HG03442 (cell line): ENCODE results near the gene TMEM120B.
A peak's percentile ranks its signal among the peaks of the same experiment; 100 is the strongest.
"Not testable (repeated sequence)": the region's sequence is repeated elsewhere in the genome, so short reads cannot be mapped to it uniquely, and the experiment has no call there.

Source experiments
- ATAC-seq: cut with Tn5 transposase; IDR thresholded peaks from one replicate; pipeline ENCODE4 v1.9.1; 2021; ENCODE audit warnings: mild to moderate bottlenecking, moderate library complexity; ENCODE audit not compliant: unreplicated experiment

TMEM120B gene

DNA sequence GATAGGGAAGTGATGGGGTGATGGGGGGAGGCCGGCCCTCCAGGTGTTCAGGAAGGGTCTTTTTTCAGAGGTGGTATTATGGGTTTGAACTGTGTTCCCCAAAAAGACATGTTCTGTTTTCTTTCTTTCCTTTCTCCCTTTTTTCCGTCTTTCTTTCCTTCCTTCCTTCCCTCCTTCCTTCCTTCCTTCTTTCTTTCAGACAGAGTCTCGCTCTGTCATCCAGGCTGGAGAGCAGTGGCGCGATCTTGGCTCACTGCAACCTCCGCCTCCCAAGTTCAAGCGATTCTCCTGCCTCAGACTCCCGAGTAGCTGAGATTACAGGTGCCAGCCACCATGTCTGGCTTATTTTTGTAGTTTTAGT, 3.5 kb upstream of the TMEM120B start:
- ATAC-seq, result not testable (repeated sequence)

GRCh38 chr12:121709478-121709961, 3.0 kb upstream of the TMEM120B start:
- ATAC-seq, result no peak

GRCh38 chr12:121711361-121712189, 977 bp upstream of the TMEM120B start:
- ATAC-seq, result no peak

GRCh38 chr12:121712190-121712460, 427 bp upstream of the TMEM120B start:
- ATAC-seq, result peak; percentile 4

- no peak for ATAC-seq
Observed at GRCh38 chr12:121713257-121713777, 765 bp downstream of the TMEM120B start.

DNA sequence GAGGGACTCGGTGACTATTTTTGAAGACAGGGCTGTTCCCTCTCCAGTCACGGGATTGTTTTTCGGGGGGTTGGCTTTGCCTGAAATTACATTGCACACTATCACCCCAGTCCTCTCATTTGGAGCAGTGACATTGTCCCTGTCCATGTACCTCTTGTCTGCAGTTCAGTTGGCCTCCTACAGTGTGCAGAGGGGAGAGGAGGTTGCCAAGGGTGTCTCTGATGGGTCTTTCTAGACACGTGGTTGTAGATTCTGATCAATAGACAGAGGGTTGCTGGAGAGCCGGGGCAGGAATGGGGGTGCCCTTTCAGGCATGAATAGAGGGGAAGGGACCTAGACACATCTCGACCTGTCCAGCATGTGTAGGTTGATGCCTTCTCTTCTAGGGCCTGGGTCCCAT, 1.2 kb downstream of the TMEM120B start:
- no peak for ATAC-seq

DNA sequence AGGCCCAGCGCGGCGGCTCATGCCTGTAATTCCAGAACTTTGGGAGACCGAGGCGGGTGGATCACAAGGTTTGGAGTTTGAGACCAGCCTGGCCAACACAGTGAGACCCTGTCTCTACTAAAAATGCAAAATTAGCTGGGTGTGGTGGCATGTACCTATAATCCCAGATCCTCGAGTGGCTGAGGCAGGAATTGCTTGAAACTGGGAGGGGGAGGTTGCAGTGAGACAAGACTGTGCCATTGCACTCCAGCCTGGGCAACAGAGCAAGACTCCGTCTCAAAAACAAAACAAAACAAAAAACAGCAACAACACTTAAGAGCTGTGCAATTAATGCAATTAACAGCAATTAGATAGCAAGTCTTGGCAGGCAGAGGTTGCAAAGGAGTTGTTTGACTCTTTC, 2.5 kb downstream of the TMEM120B start:
- ATAC-seq, result not testable (repeated sequence)

DNA sequence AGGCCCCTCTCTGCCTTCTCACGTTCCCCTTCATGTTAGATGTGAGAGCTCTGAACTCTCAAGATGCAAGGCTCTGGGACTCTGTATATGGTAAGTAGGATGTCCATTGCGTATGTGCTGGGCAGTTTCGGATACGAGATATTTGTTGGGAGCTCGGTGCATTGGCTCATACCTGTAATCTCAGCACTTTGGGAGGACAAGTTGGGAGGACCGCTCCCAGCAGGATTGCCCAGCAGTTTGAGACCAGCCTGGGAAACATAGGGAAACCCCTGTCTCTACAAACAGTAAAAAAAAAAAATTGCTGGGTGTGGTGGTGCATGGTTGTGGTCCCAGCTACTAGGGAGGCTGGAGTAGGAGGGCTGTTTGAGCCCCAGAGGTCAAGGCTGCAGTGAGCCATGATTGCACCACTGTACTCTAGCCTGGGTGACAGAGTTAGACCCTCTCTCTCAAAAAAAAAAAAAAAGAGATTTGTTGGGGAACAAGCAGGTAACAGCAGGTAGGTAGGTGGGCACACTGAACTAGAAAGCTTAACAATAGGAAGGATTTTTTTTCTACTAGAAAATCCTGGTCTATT, 3.4 kb downstream of the TMEM120B start:
- ATAC-seq, result no peak

DNA sequence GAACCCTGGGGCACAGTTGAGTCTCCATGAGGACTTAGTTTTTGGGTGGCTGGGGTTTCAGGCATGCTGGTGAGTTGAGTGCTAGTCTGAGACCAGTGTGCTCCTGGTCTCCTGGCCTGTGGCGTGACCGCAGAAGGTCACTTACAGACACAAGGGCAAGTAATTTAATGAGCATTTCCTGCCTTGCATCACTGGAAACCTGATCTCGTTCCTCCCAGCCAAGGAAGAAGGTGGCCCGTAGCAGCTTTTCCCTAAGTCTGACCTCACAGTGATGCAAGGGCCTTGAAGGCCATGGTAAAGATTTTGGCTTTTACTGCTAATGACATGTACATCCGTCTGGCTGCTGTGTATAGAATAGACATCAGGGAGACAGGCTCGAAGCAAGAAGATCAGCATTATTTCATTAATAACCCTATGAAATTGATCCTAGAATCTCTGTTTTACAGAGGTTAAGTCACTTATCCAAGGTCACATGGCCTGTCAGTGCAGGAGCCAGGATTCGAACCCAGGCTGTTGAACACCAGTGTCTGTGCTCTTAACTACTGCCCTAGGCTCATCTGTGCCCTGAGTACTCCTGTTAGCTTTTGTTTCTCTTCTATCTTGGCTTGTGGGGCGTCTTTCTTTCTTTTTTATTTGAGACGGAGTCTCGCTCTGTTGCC, 4.6 kb downstream of the TMEM120B start:
- ATAC-seq, result no peak

DNA sequence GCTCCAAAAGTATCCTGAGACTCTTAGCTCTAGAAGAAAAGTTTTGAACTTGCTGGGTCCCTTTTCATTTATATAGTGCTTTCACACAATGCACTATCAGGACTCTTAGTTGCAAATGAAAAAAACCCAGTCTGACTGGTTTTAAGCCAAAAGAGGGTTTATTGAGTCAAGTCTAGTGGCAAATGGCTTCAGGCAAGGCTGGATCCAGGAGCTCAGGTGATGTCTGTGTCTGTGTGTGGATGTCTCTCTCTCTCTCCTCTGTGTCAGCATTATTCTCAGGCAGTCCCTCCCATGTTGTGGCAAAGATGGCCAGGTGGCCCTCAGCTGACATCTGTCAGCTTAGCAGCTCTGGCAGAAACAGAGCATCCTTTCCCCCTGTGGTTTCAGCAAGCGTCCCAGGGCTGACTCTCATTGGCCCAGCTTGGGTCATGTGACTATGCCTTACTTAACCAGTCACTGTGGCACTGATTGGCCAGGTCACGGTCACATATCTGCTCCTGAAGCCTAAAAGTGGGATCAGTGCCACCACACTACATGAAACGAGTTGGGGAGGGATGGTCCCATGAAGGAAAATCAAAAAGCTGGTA, 6.2 kb downstream of the TMEM120B start:
- ATAC-seq, result no peak

DNA sequence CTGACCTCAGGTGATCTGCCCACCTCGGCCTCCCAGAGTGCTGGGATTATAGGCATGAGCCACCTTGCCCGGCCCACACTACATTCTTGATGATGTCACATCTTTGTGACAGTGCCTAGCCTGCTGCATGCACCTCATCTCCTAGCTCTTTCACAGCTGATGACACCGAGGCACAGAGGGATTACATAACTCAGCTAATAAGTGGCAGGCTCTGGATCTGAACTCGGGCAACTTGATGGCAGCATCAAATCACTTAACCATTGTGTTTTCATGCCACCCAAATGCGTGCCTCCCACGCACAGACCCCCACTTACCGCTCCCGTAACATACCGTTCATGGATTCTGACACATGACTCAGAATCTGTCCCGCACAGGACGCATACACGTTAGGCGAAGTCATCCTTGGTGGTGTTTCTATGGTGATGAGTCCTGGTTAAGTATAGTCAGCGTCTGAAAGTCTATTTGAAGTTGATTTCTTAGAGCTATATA, 7.4 kb downstream of the TMEM120B start:
- ATAC-seq, result no peak

- no peak for ATAC-seq
Observed at GRCh38 chr12:121720762-121721161, 8.2 kb downstream of the TMEM120B start.

- no peak for ATAC-seq
Observed at GRCh38 chr12:121722511-121722910, 10.0 kb downstream of the TMEM120B start.

GRCh38 chr12:121723200-121723599, 10.6 kb downstream of the TMEM120B start:
- ATAC-seq, result no peak

GRCh38 chr12:121724925-121725324, 12.4 kb downstream of the TMEM120B start:
- ATAC-seq, result no peak

GRCh38 chr12:121725423-121725822, 12.9 kb downstream of the TMEM120B start:
- no peak for ATAC-seq

DNA sequence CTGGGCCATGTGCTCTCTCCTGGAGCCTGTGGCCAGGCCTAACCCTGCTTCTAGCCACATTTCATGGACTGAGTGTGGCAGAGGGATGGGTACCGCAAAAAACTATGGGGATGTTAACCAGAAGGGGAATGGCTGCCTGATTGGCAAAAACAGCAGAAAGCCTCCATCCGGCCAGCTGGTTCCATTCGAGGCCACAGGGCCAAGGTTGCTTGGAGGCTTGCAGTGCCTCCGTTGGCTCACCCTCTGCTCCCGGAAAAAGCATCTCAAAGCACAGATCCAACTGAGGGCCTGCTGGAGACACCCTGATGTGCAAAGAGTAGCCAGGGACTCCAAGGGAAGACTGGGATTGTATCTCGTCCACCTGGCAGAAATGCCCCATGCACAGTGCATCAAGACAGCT, 16.5 kb downstream of the TMEM120B start:
- no peak for ATAC-seq

- ATAC-seq, result no peak
Observed at GRCh38 chr12:121731473-121731872, 18.9 kb downstream of the TMEM120B start.

DNA sequence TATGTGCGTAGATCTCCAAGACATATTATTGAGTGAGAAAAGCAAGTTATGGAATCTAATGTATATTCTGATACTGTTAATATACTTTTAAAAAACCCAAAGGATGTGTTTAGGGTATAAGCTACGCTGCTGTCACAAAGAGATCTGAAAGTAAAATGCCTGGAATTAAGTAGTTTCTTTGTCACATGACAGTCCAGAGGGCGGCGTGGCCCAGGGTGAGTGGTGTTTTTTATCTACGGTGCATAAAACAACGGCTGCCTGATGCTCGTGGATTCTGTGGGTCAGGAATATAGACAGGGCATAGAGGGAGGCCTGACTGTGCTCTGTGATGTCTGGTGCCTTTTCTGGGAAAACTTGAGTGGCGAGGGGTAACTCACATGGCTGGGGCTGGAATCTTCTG, 21.3 kb downstream of the TMEM120B start:
- no peak for ATAC-seq

GRCh38 chr12:121738340-121738858, 25.8 kb downstream of the TMEM120B start:
- ATAC-seq, result no peak

DNA sequence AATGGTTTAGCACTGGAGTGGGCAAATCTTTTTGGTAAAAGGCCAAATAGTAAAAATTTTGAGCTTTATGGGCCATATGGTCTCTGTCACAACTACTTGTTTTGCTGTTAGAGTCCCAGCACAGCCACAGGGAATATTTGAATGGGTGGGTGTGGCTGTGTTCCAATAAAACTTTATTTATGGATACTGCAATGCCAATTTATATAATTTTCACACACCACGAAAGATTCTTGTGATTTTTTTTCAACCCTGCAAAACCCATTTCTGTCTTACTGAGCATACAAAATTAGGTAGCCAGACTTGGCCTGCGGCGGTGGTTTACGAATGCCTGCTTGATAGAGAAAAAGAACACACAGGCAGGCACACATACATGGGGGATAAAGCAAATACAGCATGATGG, 28.3 kb downstream of the TMEM120B start:
- no peak for ATAC-seq
